ENCODE results near the gene EIF4A2.

DNA sequence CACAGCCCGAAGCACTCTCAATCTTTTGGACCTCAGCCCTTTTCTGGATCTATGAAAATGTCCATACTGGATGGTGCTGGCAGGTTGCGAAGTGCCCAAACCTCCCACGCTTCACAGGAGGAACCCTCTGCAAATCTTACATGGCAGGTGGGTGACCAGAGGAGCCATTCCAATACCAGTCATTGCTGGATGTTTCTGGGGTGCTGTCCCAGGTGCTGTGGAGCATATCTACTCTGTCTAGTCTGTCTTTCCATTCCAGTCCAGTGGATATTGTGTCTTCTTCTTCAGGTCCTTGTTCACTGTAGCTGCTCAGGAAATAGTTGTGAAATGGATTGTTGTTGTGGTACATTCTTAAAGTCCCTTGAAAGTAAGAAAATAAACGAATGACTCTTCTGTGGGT is 48.4 kb downstream of the EIF4A2 start:
- TF ChIP-seq YY1 (IDR thresholded peaks at IDR 0.05; ENCODE audit: low read depth, low read length) (no peak), ZNF274 (IDR thresholded peaks at IDR 0.05; ENCODE audit: insufficient read depth, insufficient read length) (no peak), DPF2 (IDR thresholded peaks at IDR 0.05) (no peak), JUND (IDR thresholded peaks at IDR 0.05; ENCODE audit: low read depth, low read length) (no peak), BRCA1 (IDR thresholded peaks at IDR 0.05; ENCODE audit: low read depth, low read length) (no peak), SP1 (IDR thresholded peaks at IDR 0.05; ENCODE audit: low read depth, low read length) (no peak), CTCF (IDR thresholded peaks at IDR 0.05 in 2 of 3, conservative IDR thresholded peaks at IDR 0.05 in 1 of 3; ENCODE audit: control insufficient read depth in 2 of 3, extremely low read depth in 1 of 3, insufficient read depth in 1 of 3, low read depth in 3 of 3, low read length in 3 of 3) (no peak), JUNB (IDR thresholded peaks at IDR 0.05) (no peak), BHLHE40 (IDR thresholded peaks at IDR 0.05; ENCODE audit: borderline replicate concordance in 1 of 2, low read depth in 2 of 2, low read length in 1 of 2) (no peak), IKZF1 (conservative IDR thresholded peaks at IDR 0.05) (no peak), EP300 (IDR thresholded peaks at IDR 0.05; ENCODE audit: borderline replicate concordance in 1 of 2, control insufficient read depth in 1 of 2, low read depth in 2 of 2, low read length in 2 of 2) (no peak), CUX1 (IDR thresholded peaks at IDR 0.05; ENCODE audit: insufficient replicate concordance, low read depth, low read length) (no peak), NRF1 (conservative IDR thresholded peaks at IDR 0.05; ENCODE audit: low read depth, low read length) (no peak)

All from GM12878 (cell line).